HCT116 (cell line): ENCODE measurements around the gene SLC66A2. TPM values are rescaled to one million over a fixed set of nuclear protein-coding genes. Genes with fewer than 3 reads are reported as not detected.

Experiments
- ATAC-seq: fragments of 200-7000 bp; cut with Tn5 transposase; 2 replicates; pipeline ENCODE4 v1.9.1; 2020; ENCODE audit warnings: mild to moderate bottlenecking, moderate library complexity
- BruUV-seq: library from RNA; stranded (reverse); fragments of 400-500 nt; replicated peaks from 2 replicates; lab custom pipeline; 2021; lab: Mats Ljungman, UMichigan
- CTCF ChIA-PET: fragments of 300-600 bp; sonication (Branson Sonifier 250); formaldehyde crosslinking; loops from one replicate; lab custom pipeline; 2021; ENCODE audit warnings: antibody characterized with exemption; lab: Charles Lee
- POLR2A ChIA-PET: fragments of 300-600, 350-600 bp; sonication (Branson Sonifier 250); formaldehyde crosslinking; loops from one replicate; lab custom pipeline; 2021; ENCODE audit warnings: antibody characterized with exemption; lab: Charles Lee
- RAD21 ChIA-PET, 2 experiments: fragments of 300-600 bp; sonication (Branson Sonifier 250); formaldehyde crosslinking; loops; one replicate each; lab custom pipeline; 2023; ENCODE audit warnings: low total read pairs in 2 of 2; ENCODE audit not compliant: uncharacterized antibody in 2 of 2, unreplicated experiment in 2 of 2, low non-redundant PET in 1 of 2; lab: Charles Lee
- DNase-seq: peaks from one replicate; pipeline ENCODE4 v3.0.0-alpha.2; 2010; ENCODE audit warnings: low read depth, low spot score
- H2AFZ ChIP-seq: fragments of 200-600 bp; shearing (Covaris generic), sonication (generic); 2 replicates; pipeline ENCODE4 v1.6.1; 2017; ENCODE audit warnings: low read depth, mixed run types, mixed read lengths, antibody characterized with exemption, low read length; ENCODE audit not compliant: poor library complexity, severe bottlenecking
- H3K27ac ChIP-seq: 2 replicates; pipeline ENCODE4 v1.5.1; 2012; ENCODE audit warnings: low read depth, low read length
- H3K27me3 ChIP-seq: fragments of 200-600 bp; sonication (generic); 2 replicates; pipeline ENCODE4 v1.6.1; 2016; ENCODE audit warnings: mixed run types, low read length, mixed read lengths; ENCODE audit not compliant: insufficient read depth
- H3K36me3 ChIP-seq, 2 experiments: fragments of 200-500 bp in 1 of 2; fragments of 200-600 bp in 1 of 2; sonication (Bioruptor generic) in 1 of 2; sonication (generic) in 1 of 2; 2 replicates each; pipeline versions ENCODE4 v1.5.1 to v1.6.1; 2014 to 2016; ENCODE audit warnings: low read length in 2 of 2, inconsistent platforms in 1 of 2, mixed read lengths in 1 of 2, mixed run types in 1 of 2; ENCODE audit not compliant: insufficient read depth in 2 of 2, control insufficient read depth in 1 of 2
- H3K4me1 ChIP-seq, 2 experiments: fragments of 200-600 bp in 1 of 2; sonication (generic) in 1 of 2; 2 replicates each; pipeline versions ENCODE4 v1.5.1 to v1.6.1; 2012 to 2017; ENCODE audit warnings: low read length in 2 of 2, inconsistent platforms in 1 of 2, mild to moderate bottlenecking in 1 of 2, mixed read lengths in 1 of 2, mixed run types in 1 of 2, moderate library complexity in 1 of 2; ENCODE audit not compliant: insufficient read depth in 2 of 2, control insufficient read depth in 1 of 2
- H3K4me2 ChIP-seq: fragments of 200-600 bp; sonication (generic); 2 replicates; pipeline ENCODE4 v1.6.1; 2017; ENCODE audit warnings: mixed run types, low read length, mixed read lengths
- H3K4me3 ChIP-seq, 2 experiments: fragments of 200-600 bp in 1 of 2; sonication (generic) in 1 of 2; replicated peaks in 1 of 2; 2 replicates each; pipeline ENCODE4 v1.5.1; 2011 to 2016; ENCODE audit warnings: low read length in 2 of 2, control low read depth in 1 of 2, low read depth in 1 of 2, mild to moderate bottlenecking in 1 of 2, mixed read lengths in 1 of 2, mixed run types in 1 of 2
- H3K79me2 ChIP-seq: fragments of 200-600 bp; sonication (generic); 2 replicates; pipeline ENCODE4 v1.6.1; 2017; ENCODE audit warnings: mild to moderate bottlenecking, mixed run types, low read length, moderate library complexity, mixed read lengths; ENCODE audit not compliant: insufficient read depth
- H3K9ac ChIP-seq: fragments of 200-600 bp; sonication (generic); 2 replicates; pipeline ENCODE4 v1.6.1; 2016; ENCODE audit warnings: low read length, mixed read lengths
- H3K9me2 ChIP-seq: fragments of 200-600 bp; sonication (generic), shearing (Covaris generic); 2 replicates; pipeline ENCODE4 v1.6.1; 2017; ENCODE audit warnings: mixed run types, mild to moderate bottlenecking, moderate library complexity; ENCODE audit not compliant: insufficient read depth
- H3K9me3 ChIP-seq, 2 experiments: fragments of 200-500 bp in 1 of 2; fragments of 200-600 bp in 1 of 2; sonication (Bioruptor generic) in 1 of 2; sonication (generic) in 1 of 2; 2 replicates each; pipeline ENCODE4 v1.6.1; 2014 to 2017; ENCODE audit warnings: low read length in 2 of 2, mixed read lengths in 2 of 2, inconsistent platforms in 1 of 2, low read depth in 1 of 2, mild to moderate bottlenecking in 1 of 2, mixed run types in 1 of 2, moderate library complexity in 1 of 2; ENCODE audit not compliant: control insufficient read depth in 1 of 2, insufficient read depth in 1 of 2
- H4K20me1 ChIP-seq: fragments of 200-600 bp; sonication (generic), shearing (Covaris generic); 2 replicates; pipeline ENCODE4 v1.6.1; 2017; ENCODE audit warnings: mixed run types, mild to moderate bottlenecking, moderate library complexity; ENCODE audit not compliant: insufficient read depth
- CBX3 ChIP-seq: IDR thresholded peaks from 2 replicates; pipeline ENCODE4 v1.6.1; 2012; ENCODE audit warnings: low read depth
- EGR1 ChIP-seq: IDR thresholded peaks from 2 replicates; pipeline ENCODE4 v1.6.1; 2012; ENCODE audit warnings: low read depth
- EZH2phosphoT487 ChIP-seq: fragments of 200-600 bp; IDR thresholded peaks from 2 replicates; pipeline ENCODE4 v1.6.1; 2018; ENCODE audit warnings: antibody characterized with exemption, borderline replicate concordance
- FOSL1 ChIP-seq: IDR thresholded peaks from 2 replicates; pipeline ENCODE4 v1.6.1; 2012; ENCODE audit warnings: low read depth
- JUND ChIP-seq: IDR thresholded peaks from 2 replicates; pipeline ENCODE4 v1.6.1; 2012
- POLR2AphosphoS5 ChIP-seq: IDR thresholded peaks from 2 replicates; pipeline ENCODE4 v1.6.1; 2011; ENCODE audit warnings: mild to moderate bottlenecking, low read depth, low read length, moderate library complexity
- SIN3A ChIP-seq: IDR thresholded peaks from 2 replicates; pipeline ENCODE4 v1.6.1; 2012; ENCODE audit warnings: low read depth
- SRF ChIP-seq: IDR thresholded peaks from 2 replicates; pipeline ENCODE4 v1.6.1; 2012; ENCODE audit warnings: low read depth
- ZFX ChIP-seq: fragments of 450-650 bp; IDR thresholded peaks from 2 replicates; pipeline ENCODE4 v1.6.1; 2017
- ZNF274 ChIP-seq: fragments of 200-500 bp; sonication (Bioruptor generic); IDR thresholded peaks from 2 replicates; pipeline ENCODE4 v1.6.1; 2014; ENCODE audit warnings: mild to moderate bottlenecking, low read depth, low read length, inconsistent platforms
- intact Hi-C: fragments of 100-400 bp; cut with micrococcal nuclease; formaldehyde crosslinking; loops from 2 replicates; pipeline ENCODE4 v1.10.0; 2022
- total RNA-seq: library from RNA; stranded (reverse); gene quantifications from one replicate; pipeline ENCODE4 v1.2.1, GENCODE V29; 2021; ENCODE audit not compliant: unreplicated experiment
- TF ChIP-seq, protein P1 (sequence below), 3 experiments: fragments of 200-600 bp in 1 of 3; sonication (generic) in 1 of 3; IDR thresholded peaks in 2 of 3; conservative IDR thresholded peaks in 1 of 3; 2 replicates each; pipeline ENCODE4 v1.5.1; 2012 to 2017; ENCODE audit warnings: low read depth in 2 of 3, low read length in 2 of 3, antibody characterized with exemption in 1 of 3, borderline replicate concordance in 1 of 3, control low read depth in 1 of 3, mild to moderate bottlenecking in 1 of 3, mixed read lengths in 1 of 3, mixed run types in 1 of 3, moderate library complexity in 1 of 3; ENCODE audit not compliant: insufficient read depth in 1 of 3
- TF ChIP-seq, protein P2 (sequence below): IDR thresholded peaks from 2 replicates; pipeline ENCODE4 v1.6.1; 2012
- TF ChIP-seq, protein P3 (sequence below): IDR thresholded peaks from 2 replicates; pipeline ENCODE4 v1.6.1; 2012
- TF ChIP-seq, protein P4 (sequence below): IDR thresholded peaks from 2 replicates; pipeline ENCODE4 v1.6.1; 2012; ENCODE audit warnings: low read depth

Gene SLC66A2
- total RNA-seq, 1 experiment from 2014 or later = 44.9 TPM

DNA sequence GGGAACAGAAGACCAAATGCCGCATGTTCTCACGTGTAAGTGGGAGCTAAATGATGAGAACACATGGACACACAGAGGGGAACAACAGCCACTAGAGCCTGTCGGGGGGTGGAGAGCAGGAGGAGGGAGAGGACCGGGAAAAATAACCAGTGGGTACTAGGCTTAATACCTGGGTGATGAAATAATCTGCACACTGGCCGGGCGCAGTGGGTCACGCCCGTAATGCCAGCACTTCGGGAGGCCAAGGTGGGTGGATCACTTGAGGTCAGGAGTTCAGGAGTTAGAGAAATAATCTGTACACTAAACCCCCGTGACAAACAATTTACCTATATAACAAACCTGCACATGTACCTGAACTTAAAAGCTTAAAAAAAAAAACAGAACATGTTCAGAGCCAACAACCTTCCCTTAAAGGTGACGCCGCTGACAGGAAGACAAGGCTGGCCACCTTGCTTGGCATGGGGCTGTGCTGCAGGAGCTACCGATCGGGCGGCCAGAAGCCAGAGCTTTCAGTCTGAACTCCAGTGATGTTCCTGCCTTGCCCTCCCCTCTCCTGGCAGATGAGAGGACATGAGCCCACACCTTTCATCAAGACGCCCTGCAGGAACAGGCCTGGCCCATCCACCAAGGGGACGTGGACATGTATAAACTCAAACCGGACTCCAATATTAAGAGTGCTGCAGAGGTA is 11.2 kb downstream of the SLC66A2 start:
- H4K20me1 ChIP-seq = no peaks in the 10 kb centered on the region
- no TSS peak for BruUV-seq

More for the DNA sequence above, 11.2 kb downstream of the SLC66A2 start:
- H3K27me3 ChIP-seq = no peaks in the 10 kb centered on the region
- H3K9me2 ChIP-seq = no peaks in the 10 kb centered on the region
- peaks cover 90% of the 10 kb centered on the region for H3K79me2 ChIP-seq
- ChIA-PET RAD21 (no interaction called here), POLR2A (interaction anchor here (0.9 kb wide), 1 partner anchor 11 kb away, joined by 3 read pairs; the partner anchor contains the start of gene SLC66A2), CTCF (no interaction called here)
- peaks cover 0 to 13% of the 10 kb centered on the region in 2 experiments; a peak in 1 of 4 replicates for H3K9me3 ChIP-seq
- no peaks in the 10 kb centered on the region for H3K4me1 ChIP-seq
- H3K4me3 ChIP-seq = no peak overlapping the region
- no peak for DNase-seq
- H3K27ac ChIP-seq = no peak overlapping the region
- H3K36me3 ChIP-seq = peaks cover 13 to 44% of the 10 kb centered on the region in 2 experiments; a peak in 3 of 4 replicates
- no peak overlapping the region for H2AFZ ChIP-seq
- TF ChIP-seq, protein P1, sequence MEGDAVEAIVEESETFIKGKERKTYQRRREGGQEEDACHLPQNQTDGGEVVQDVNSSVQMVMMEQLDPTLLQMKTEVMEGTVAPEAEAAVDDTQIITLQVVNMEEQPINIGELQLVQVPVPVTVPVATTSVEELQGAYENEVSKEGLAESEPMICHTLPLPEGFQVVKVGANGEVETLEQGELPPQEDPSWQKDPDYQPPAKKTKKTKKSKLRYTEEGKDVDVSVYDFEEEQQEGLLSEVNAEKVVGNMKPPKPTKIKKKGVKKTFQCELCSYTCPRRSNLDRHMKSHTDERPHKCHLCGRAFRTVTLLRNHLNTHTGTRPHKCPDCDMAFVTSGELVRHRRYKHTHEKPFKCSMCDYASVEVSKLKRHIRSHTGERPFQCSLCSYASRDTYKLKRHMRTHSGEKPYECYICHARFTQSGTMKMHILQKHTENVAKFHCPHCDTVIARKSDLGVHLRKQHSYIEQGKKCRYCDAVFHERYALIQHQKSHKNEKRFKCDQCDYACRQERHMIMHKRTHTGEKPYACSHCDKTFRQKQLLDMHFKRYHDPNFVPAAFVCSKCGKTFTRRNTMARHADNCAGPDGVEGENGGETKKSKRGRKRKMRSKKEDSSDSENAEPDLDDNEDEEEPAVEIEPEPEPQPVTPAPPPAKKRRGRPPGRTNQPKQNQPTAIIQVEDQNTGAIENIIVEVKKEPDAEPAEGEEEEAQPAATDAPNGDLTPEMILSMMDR (IDR thresholded peaks at IDR 0.05 in 2 of 3, conservative IDR thresholded peaks at IDR 0.05 in 1 of 3; ENCODE audit: borderline replicate concordance in 1 of 3, insufficient read depth in 1 of 3, low read depth in 2 of 3, low read length in 2 of 3) = no peak
- TF ChIP-seq ZNF274 = no peak
- TF ChIP-seq FOSL1 = no peak
- TF ChIP-seq SIN3A = no peak
- no peak for TF ChIP-seq JUND
- no peak for TF ChIP-seq EZH2phosphoT487
- TF ChIP-seq, protein P2, sequence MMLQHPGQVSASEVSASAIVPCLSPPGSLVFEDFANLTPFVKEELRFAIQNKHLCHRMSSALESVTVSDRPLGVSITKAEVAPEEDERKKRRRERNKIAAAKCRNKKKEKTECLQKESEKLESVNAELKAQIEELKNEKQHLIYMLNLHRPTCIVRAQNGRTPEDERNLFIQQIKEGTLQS = no peak
- TF ChIP-seq, protein P3, sequence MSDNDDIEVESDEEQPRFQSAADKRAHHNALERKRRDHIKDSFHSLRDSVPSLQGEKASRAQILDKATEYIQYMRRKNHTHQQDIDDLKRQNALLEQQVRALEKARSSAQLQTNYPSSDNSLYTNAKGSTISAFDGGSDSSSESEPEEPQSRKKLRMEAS = no peak
- TF ChIP-seq ZFX = no peak
- TF ChIP-seq POLR2AphosphoS5 = no peak
- no peak for TF ChIP-seq EGR1
- no peak for TF ChIP-seq SRF
- TF ChIP-seq, protein P4, sequence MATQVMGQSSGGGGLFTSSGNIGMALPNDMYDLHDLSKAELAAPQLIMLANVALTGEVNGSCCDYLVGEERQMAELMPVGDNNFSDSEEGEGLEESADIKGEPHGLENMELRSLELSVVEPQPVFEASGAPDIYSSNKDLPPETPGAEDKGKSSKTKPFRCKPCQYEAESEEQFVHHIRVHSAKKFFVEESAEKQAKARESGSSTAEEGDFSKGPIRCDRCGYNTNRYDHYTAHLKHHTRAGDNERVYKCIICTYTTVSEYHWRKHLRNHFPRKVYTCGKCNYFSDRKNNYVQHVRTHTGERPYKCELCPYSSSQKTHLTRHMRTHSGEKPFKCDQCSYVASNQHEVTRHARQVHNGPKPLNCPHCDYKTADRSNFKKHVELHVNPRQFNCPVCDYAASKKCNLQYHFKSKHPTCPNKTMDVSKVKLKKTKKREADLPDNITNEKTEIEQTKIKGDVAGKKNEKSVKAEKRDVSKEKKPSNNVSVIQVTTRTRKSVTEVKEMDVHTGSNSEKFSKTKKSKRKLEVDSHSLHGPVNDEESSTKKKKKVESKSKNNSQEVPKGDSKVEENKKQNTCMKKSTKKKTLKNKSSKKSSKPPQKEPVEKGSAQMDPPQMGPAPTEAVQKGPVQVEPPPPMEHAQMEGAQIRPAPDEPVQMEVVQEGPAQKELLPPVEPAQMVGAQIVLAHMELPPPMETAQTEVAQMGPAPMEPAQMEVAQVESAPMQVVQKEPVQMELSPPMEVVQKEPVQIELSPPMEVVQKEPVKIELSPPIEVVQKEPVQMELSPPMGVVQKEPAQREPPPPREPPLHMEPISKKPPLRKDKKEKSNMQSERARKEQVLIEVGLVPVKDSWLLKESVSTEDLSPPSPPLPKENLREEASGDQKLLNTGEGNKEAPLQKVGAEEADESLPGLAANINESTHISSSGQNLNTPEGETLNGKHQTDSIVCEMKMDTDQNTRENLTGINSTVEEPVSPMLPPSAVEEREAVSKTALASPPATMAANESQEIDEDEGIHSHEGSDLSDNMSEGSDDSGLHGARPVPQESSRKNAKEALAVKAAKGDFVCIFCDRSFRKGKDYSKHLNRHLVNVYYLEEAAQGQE = no peak
- no peak for TF ChIP-seq CBX3
- intact Hi-C loops = no loop called here
- no peak for ATAC-seq
- no peak overlapping the region for H3K9ac ChIP-seq
- no peak overlapping the region for H3K4me2 ChIP-seq
